GM21423 (cell line): ENCODE results near the gene TMEM132D.

Experiments
- ATAC-seq: cut with Tn5 transposase; IDR thresholded peaks from one replicate; pipeline ENCODE4 v1.9.1; 2021; ENCODE audit warnings: mild to moderate bottlenecking, moderate library complexity; ENCODE audit not compliant: unreplicated experiment

TMEM132D gene

GRCh38 chr12:129373746-129374145 lies 530.1 kb downstream of the TMEM132D start:
- no peak for ATAC-seq

- ATAC-seq = no peak
Measured at GRCh38 chr12:129372876-129373275, 530.9 kb downstream of the TMEM132D start.

GRCh38 chr12:129372348-129372747 lies 531.5 kb downstream of the TMEM132D start:
- no peak for ATAC-seq

- no peak for ATAC-seq
Measured at GRCh38 chr12:129371268-129371667, 532.6 kb downstream of the TMEM132D start.

- no peak for ATAC-seq
Measured at GRCh38 chr12:129366656-129367055, 537.2 kb downstream of the TMEM132D start.

GRCh38 chr12:129363041-129363440 lies 540.8 kb downstream of the TMEM132D start:
- no peak for ATAC-seq

GRCh38 chr12:129357233-129357632 lies 546.6 kb downstream of the TMEM132D start:
- no peak for ATAC-seq

- no peak for ATAC-seq
Measured at GRCh38 chr12:129351481-129351880, 552.3 kb downstream of the TMEM132D start.

GRCh38 chr12:129339336-129339735 lies 564.5 kb downstream of the TMEM132D start:
- ATAC-seq = no peak

- ATAC-seq = no peak
Measured at GRCh38 chr12:129337413-129337812, 566.4 kb downstream of the TMEM132D start.

- no peak for ATAC-seq
Measured at GRCh38 chr12:129335773-129336172, 568.1 kb downstream of the TMEM132D start.

- ATAC-seq = no peak
Measured at GRCh38 chr12:129332286-129332685, 571.5 kb downstream of the TMEM132D start.

GRCh38 chr12:129331356-129332085 lies 572.3 kb downstream of the TMEM132D start:
- no peak for ATAC-seq

- no peak for ATAC-seq
Measured at GRCh38 chr12:129328235-129328634, 575.6 kb downstream of the TMEM132D start.

- ATAC-seq = no peak
Measured at GRCh38 chr12:129325566-129325965, 578.3 kb downstream of the TMEM132D start.

- no peak for ATAC-seq
Measured at GRCh38 chr12:129312048-129312447, 591.8 kb downstream of the TMEM132D start.

- no peak for ATAC-seq
Measured at GRCh38 chr12:129310346-129310745, 593.5 kb downstream of the TMEM132D start.

- no peak for ATAC-seq
Measured at GRCh38 chr12:129305851-129306250, 598.0 kb downstream of the TMEM132D start.

GRCh38 chr12:129304529-129304928 lies 599.3 kb downstream of the TMEM132D start:
- ATAC-seq = no peak

GRCh38 chr12:129300011-129300410 lies 603.8 kb downstream of the TMEM132D start:
- ATAC-seq = no peak

- ATAC-seq = no peak
Measured at GRCh38 chr12:129298921-129299320, 604.9 kb downstream of the TMEM132D start.

- ATAC-seq = no peak
Measured at GRCh38 chr12:129296671-129297070, 607.2 kb downstream of the TMEM132D start.

- no peak for ATAC-seq
Measured at GRCh38 chr12:129294868-129295267, 609.0 kb downstream of the TMEM132D start.
